HG03280 (cell line): Measurements from ENCODE around the gene RAB3GAP2.
"Not testable (repeated sequence)": the region's sequence is repeated elsewhere in the genome, so short reads cannot be mapped to it uniquely, and the experiment has no call there.

ENCODE experiments used
- ATAC-seq: cut with Tn5 transposase; IDR thresholded peaks from one replicate; pipeline ENCODE4 v1.9.1; 2021; ENCODE audit warnings: mild to moderate bottlenecking, moderate library complexity; ENCODE audit not compliant: unreplicated experiment

Gene RAB3GAP2

GRCh38 chr1:220243947-220244346, 28.3 kb downstream of the RAB3GAP2 start:
- ATAC-seq: no peak

- no peak for ATAC-seq
Observed at GRCh38 chr1:220241072-220241663, 31.1 kb downstream of the RAB3GAP2 start.

GRCh38 chr1:220239966-220240365, 32.3 kb downstream of the RAB3GAP2 start:
- ATAC-seq: no peak

- ATAC-seq: no peak
Observed at GRCh38 chr1:220239213-220239612, 33.0 kb downstream of the RAB3GAP2 start.

- not testable (repeated sequence) for ATAC-seq
Observed at GRCh38 chr1:220236278-220236677, 36.0 kb downstream of the RAB3GAP2 start.

GRCh38 chr1:220235462-220235861, 36.8 kb downstream of the RAB3GAP2 start:
- ATAC-seq: no peak

GRCh38 chr1:220233927-220234326, 38.3 kb downstream of the RAB3GAP2 start:
- no peak for ATAC-seq

GRCh38 chr1:220229771-220230170, 42.5 kb downstream of the RAB3GAP2 start:
- ATAC-seq: no peak

GRCh38 chr1:220227393-220227792, 44.9 kb downstream of the RAB3GAP2 start:
- ATAC-seq: no peak

- ATAC-seq: no peak
Observed at GRCh38 chr1:220226752-220227151, 45.5 kb downstream of the RAB3GAP2 start.

GRCh38 chr1:220225957-220226356, 46.3 kb downstream of the RAB3GAP2 start:
- ATAC-seq: no peak

GRCh38 chr1:220224611-220225124, 47.6 kb downstream of the RAB3GAP2 start:
- ATAC-seq: no peak

- no peak for ATAC-seq
Observed at GRCh38 chr1:220224033-220224432, 48.2 kb downstream of the RAB3GAP2 start.

GRCh38 chr1:220222939-220223338, 49.3 kb downstream of the RAB3GAP2 start:
- no peak for ATAC-seq

GRCh38 chr1:220221670-220222069, 50.6 kb downstream of the RAB3GAP2 start:
- no peak for ATAC-seq

GRCh38 chr1:220221269-220221668, 51.0 kb downstream of the RAB3GAP2 start:
- no peak for ATAC-seq

- not testable (repeated sequence) for ATAC-seq
Observed at GRCh38 chr1:220220699-220221040, 51.6 kb downstream of the RAB3GAP2 start.

GRCh38 chr1:220219865-220220698, 52.2 kb downstream of the RAB3GAP2 start:
- peak; percentile 43 for ATAC-seq

- ATAC-seq: no peak
Observed at GRCh38 chr1:220219136-220219442, 53.2 kb downstream of the RAB3GAP2 start.

- ATAC-seq: peak; percentile 41
Observed at GRCh38 chr1:220218397-220219135, 53.7 kb downstream of the RAB3GAP2 start.

- no peak for ATAC-seq
Observed at GRCh38 chr1:220217383-220217988, 54.8 kb downstream of the RAB3GAP2 start.
